Ovary (tissue), 3 donors: ENCODE results near the gene CYCS.

Experiments used
- EP300 ChIP-seq: sonication (generic); formaldehyde crosslinking; IDR thresholded peaks from one replicate; pipeline ENCODE4 v1.6.1; 2017; ENCODE audit warnings: antibody characterized with exemption
- TF ChIP-seq, protein P1 (sequence below), 3 donors: fragments of 450-650 bp in 2 of 3; fragments of 200-600 bp in 1 of 3; IDR thresholded peaks; one replicate each; pipeline versions ENCODE4 v1.5.1 to v1.8.0; 2016 to 2022; ENCODE audit warnings: antibody characterized with exemption in 3 of 3, mild to moderate bottlenecking in 1 of 3
- donor health status: DM: no; HTN: no; CAD: no.

DNA sequence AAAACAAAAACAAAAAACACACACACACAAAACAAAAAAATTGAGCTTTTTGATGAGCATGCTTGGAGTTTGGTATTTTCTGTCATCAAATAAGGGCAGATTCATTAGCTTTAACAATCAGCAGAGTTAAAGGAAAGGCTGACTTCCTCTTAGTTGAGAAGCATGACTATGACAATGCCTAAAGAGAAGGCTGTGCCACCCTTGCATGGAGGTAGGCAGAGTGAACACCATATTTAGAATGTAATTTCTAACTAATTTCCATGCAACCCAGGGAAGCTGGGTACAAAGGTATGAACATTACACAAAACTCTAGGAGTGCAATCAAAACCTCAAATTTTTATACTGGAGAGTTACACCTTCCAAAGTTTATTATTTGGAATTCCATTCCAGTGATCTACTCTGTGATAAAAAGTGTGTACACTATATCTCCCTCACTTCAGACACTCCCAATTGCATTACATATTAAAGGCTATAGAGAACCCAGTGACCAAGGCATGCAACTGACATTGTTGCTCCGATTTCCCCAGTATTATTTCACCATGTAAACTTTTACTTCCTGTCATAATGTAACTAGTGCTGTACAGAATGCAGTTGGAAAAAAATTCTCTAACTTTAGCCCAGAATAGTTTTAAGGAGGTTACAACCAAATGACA is 9.4 kb upstream of the CYCS start:
- TF ChIP-seq, protein P1, sequence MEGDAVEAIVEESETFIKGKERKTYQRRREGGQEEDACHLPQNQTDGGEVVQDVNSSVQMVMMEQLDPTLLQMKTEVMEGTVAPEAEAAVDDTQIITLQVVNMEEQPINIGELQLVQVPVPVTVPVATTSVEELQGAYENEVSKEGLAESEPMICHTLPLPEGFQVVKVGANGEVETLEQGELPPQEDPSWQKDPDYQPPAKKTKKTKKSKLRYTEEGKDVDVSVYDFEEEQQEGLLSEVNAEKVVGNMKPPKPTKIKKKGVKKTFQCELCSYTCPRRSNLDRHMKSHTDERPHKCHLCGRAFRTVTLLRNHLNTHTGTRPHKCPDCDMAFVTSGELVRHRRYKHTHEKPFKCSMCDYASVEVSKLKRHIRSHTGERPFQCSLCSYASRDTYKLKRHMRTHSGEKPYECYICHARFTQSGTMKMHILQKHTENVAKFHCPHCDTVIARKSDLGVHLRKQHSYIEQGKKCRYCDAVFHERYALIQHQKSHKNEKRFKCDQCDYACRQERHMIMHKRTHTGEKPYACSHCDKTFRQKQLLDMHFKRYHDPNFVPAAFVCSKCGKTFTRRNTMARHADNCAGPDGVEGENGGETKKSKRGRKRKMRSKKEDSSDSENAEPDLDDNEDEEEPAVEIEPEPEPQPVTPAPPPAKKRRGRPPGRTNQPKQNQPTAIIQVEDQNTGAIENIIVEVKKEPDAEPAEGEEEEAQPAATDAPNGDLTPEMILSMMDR (IDR thresholded peaks at IDR 0.05): no peak
- TF ChIP-seq EP300: no peak
